Fibroblast of pulmonary artery (primary cell): ENCODE data around the gene MAP3K7.

Experiments used
- DNase-seq: peaks from one replicate; pipeline ENCODE4 v3.0.0-alpha.2; 2010; ENCODE audit warnings: low read depth
- H3K4me3 ChIP-seq: replicated peaks from 2 replicates; pipeline ENCODE4 v1.5.1; 2011; ENCODE audit warnings: low read depth, mild to moderate bottlenecking, control low read depth, low read length, moderate library complexity
- TF ChIP-seq, protein P1 (sequence below): IDR thresholded peaks from 2 replicates; pipeline ENCODE4 v1.5.1; 2011; ENCODE audit warnings: mild to moderate bottlenecking, control low read depth, low read length, inconsistent platforms; ENCODE audit errors: missing control alignments

MAP3K7 gene

DNA sequence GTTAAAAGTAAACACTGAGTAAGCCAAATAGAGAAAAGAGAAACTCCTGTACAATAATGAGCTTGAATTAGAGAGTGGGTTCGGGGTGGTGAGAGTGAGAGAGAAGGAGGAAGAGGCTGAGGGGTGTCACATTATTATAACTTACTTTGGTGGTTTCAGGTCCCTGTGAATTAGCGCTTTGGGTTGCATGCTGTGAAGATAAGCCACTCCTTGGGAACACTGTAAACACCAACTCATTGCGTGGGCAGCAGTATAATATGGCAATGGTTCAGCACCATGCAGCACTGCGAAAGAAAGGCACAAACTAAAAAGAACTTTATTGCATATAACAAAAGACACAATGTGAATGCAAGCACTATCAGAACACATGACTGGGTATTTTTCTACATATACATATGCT is 26.9 kb downstream of the MAP3K7 start:
- no peak overlapping the region for H3K4me3 ChIP-seq
- TF ChIP-seq, protein P1, sequence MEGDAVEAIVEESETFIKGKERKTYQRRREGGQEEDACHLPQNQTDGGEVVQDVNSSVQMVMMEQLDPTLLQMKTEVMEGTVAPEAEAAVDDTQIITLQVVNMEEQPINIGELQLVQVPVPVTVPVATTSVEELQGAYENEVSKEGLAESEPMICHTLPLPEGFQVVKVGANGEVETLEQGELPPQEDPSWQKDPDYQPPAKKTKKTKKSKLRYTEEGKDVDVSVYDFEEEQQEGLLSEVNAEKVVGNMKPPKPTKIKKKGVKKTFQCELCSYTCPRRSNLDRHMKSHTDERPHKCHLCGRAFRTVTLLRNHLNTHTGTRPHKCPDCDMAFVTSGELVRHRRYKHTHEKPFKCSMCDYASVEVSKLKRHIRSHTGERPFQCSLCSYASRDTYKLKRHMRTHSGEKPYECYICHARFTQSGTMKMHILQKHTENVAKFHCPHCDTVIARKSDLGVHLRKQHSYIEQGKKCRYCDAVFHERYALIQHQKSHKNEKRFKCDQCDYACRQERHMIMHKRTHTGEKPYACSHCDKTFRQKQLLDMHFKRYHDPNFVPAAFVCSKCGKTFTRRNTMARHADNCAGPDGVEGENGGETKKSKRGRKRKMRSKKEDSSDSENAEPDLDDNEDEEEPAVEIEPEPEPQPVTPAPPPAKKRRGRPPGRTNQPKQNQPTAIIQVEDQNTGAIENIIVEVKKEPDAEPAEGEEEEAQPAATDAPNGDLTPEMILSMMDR = no peak
- no peak for DNase-seq

DNA sequence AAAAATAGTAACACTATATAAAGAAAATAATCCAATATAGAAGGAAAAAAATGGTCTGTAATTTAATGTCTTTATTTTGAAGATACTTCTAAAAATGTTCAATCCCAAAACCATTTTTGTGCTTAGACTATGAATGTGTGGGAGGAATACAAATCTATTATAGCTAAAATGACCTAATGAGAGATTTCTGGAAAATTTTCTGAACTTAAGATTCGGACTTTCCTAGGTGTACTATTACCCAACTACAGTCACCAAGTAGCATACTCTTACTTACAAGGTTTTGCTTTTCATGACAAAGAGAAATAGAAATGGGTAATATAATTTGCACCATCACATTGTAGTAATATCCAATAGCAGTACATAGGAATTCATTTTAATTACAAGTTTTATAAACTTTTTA is 29.9 kb downstream of the MAP3K7 start:
- no peak overlapping the region for H3K4me3 ChIP-seq
- no peak for DNase-seq
- TF ChIP-seq, protein P1 = no peak

DNA sequence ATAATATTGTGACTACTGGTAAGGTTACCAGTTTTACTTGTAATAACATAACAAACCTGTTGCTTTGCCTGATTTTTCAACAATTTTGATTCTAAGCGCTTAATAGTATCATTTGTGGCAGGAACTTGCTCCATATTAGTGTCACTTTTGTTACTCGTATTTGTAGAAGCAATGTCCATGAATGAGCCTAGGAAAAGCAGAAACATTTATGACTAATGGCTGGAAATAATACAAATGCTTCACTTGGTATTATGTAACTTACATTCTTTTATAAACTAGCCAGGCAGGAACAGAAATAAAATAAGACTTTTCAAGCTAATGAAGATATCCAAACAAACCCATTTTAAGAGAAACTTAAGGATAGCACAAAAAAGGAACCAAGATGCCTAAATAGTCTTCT is 38.9 kb downstream of the MAP3K7 start:
- TF ChIP-seq, protein P1 = no peak
- DNase-seq = peak; percentile 27
- H3K4me3 ChIP-seq = no peak overlapping the region

DNA sequence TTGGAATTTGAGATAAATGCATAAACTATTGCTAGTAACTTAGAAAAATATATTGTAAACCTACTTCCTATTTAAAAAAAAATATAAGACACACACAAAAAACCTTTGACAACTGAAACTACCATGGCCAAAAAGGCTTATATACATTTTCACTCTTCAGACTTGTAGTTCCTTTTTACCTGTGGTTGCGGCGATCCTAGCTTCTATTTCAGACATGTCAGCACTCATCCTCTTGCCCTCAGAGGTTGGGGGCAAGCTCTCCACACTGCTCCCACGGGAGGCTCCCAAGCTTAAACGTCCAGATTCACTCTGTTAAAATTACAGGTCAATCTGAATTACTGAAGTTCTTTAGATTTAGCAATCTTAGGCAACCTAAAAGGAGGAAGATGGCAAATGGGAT is 39.8 kb downstream of the MAP3K7 start:
- TF ChIP-seq, protein P1 = no peak
- no peak overlapping the region for H3K4me3 ChIP-seq
- DNase-seq = no peak

DNA sequence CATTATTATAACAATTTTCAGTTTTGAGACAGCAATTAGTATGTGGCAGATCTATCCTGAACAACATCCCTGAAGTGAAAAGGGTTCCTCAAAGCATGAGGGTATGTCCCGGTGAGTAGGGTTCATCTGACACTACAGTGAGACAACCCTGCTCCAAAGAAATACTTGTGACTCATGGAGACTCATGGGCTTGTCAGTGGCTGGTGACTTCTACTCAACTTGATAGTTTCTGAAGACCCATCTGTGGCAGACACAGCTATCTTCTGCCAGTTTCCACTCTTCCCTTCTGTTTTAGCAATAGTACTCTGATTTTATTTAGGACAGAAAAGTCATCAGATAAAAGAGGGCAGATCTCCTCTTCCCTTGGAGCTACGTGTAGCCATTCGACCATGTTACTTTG is 41.4 kb downstream of the MAP3K7 start:
- DNase-seq = no peak
- TF ChIP-seq, protein P1 = no peak
- no peak overlapping the region for H3K4me3 ChIP-seq

DNA sequence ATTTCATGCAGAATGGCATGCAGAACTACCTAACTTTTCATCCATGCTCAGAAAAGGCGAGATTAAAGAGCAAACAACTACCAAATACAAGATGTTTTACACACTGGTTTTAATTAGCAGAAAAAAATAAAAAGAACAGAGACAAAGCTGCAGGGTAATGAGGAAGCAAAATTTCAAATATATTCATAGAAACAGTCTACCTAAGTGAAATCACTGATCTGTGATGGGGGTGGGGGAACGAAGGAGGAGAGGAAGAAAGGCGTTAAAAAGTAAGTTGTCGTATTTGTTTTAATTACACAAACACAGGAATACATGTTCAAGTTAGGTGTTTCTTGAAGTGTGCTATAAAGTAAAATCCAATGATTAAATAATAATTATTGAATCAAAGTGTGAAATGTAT is 42.1 kb downstream of the MAP3K7 start:
- H3K4me3 ChIP-seq = no peak overlapping the region
- TF ChIP-seq, protein P1 = no peak
- DNase-seq = no peak

DNA sequence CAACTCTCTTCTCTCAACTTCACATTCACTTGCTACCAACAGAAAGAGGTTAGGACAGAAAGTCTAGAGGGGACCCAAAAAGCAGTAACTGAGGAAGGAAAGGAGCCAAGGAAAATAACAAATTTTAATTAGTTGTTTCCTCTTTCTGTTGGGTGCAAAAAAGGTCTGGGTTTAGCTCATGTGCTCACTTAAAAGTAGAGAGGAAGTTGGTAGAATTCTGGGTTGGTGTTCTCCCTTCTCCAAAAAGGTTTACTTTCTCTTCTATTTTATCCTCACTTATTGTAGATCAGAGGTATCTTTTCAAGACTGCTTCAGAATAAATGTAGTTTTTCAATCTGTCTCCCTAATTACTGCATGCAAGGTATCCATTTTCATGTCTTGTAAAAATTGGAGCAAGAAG is 42.8 kb downstream of the MAP3K7 start:
- H3K4me3 ChIP-seq = no peak overlapping the region
- no peak for DNase-seq
- TF ChIP-seq, protein P1 = no peak
